HG02840 (cell line): ENCODE measurements around the gene U2SURP.
"Not testable (repeated sequence)": the region's sequence is repeated elsewhere in the genome, so short reads cannot be mapped to it uniquely, and the experiment has no call there.

Experiments
- ATAC-seq: cut with Tn5 transposase; IDR thresholded peaks from one replicate; pipeline ENCODE4 v1.9.1; 2021; ENCODE audit warnings: mild to moderate bottlenecking, moderate library complexity, moderate number of reproducible peaks; ENCODE audit not compliant: unreplicated experiment, low FRiP score

U2SURP gene

DNA sequence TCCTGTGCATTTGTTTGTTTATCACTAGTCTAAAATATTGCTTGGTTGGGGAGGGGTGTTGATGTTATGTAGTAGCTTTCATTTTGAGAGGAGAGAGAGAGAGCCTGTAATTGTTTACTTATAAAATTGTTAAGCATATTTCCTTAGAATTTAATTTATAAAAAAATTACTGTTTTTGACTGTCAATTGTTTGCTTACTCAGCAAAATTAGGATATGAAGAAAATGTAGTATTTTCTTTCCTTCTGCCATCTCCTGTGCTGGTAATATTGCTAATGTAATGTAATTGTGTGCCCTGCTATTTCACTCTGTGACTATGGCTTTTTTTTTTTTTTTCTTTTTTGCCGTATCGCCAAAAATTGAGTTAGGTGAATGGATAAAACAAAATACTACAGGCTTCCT lies 3.5 kb downstream of the U2SURP start:
- ATAC-seq: no peak

DNA sequence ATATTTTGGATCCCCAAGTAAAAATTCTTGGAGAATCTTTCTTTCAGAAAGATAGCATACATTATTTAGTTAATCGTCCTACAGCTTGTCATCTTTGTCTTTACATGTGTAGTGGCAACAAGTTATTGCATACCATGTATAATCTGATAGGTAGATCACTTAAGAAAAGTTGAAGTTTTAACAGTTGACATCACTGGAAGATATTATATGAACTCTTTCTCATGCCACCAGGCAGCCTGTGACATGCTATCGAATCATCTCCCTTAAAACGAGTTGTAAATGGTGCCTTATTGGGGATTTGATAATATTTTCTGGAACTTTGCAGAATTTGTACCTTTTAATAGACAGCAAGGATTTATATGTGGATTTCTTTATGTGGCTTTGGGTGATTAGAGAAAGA lies 8.7 kb downstream of the U2SURP start:
- no peak for ATAC-seq

DNA sequence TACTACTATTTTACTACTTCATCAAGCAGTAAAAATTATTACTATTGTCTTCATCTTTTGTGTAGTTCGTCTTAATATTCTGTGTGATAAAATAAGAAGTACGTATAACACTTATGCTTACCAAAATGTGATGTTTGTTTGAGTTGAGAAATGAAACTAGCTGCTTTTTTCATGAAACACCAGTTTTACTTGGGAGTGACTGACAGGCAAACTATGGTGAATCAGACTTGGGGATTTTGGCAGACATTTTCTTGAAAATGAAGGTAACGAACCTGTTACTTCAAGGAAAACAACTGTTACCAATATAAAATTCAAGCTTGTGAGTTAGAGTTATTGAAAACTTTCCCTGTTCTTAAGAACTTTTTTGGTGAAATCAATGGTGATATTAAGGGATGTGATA lies 10.3 kb downstream of the U2SURP start:
- ATAC-seq: no peak

DNA sequence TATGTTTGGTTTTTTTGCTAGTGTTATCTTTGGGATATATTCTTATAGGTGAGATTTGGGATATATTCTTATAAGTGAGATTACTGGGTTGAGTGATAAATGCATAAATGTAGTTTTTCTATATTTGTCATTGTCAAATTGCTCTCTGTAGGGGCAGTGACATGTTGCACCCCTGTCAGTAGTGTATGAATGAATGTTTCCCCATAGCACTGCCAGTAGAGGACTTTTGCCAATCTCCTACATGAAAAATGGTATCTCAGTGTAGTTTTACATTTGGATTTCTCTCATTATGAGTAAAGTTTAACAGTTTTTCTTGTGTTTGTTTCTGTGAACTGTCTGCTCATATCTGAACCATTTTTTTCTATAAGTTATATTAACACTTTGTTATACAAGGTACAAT lies 13.6 kb downstream of the U2SURP start:
- ATAC-seq: no peak

DNA sequence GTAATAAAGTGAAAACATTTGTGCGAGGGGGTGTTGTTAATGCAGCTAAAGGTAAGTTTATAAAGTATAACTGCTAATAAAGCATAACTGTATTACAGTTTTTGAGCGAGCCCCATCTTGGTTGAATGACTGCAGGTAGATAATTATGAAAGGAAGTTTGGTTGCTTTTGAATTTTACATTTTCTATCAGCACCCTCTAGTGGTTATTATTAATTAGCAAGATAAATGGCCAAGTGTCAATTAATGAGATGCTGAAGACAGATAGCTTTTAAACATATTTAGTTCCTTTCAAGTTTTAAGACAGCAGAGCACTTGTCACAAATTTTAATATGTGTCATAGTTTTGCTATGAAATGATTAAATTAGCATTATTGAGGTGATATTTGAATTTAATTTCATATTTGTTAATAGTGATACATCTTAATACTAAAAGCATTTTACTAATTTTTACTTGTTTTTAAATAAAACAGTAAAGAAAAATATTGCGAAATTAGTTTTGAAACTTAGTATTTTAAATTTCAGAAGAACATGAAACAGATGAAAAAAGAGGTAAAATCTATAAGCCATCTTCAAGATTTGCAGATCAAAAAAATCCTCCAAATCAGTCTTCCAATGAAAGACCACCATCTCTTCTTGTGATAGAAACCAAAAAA lies 15.1 kb downstream of the U2SURP start:
- ATAC-seq: no peak

DNA sequence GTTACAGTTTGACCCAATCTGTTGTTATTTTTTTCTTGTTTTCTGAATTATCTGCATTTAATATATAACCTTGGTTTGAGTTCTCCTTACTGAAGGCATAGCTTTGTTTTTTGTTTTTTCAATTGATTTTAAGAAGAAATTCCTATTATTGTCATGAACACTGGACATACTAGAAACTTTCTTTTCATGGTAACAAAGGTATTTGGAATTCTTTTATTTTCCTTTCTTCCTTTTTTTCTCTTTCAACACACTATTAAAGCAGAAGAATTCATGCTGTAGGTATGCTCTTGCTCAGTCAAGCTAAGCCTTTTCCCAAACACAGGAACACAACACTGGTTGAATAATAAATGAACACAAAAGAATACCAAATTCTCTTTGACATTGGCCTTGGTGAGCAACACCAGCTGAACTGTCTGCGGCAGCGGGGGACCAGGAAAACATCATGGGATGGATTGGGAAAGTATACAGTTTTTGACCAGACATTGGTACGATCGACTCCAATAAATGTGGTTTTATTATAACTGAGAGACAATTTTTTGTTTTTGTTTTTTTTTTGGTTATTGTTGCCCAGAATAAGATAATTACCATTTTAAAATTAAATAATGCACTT lies 23.1 kb downstream of the U2SURP start:
- no peak for ATAC-seq

DNA sequence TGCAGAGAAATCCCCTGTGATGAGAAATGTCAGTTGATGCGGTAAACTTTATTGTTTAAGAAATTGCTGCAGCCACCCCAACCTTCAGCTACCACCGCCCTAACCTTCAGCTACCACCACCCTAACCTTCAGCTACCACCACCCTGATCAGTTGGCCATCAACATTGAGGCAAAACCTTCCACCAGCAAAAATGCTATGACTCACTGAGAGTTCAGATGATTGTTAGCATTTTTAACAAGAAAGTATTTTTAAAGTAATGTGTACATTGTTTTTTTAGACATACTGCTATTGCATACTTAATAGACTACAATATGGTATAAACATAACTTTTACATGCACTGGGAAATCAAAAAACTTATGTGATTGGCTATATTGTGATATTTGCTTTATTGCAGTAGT lies 30.0 kb downstream of the U2SURP start:
- ATAC-seq: no peak

DNA sequence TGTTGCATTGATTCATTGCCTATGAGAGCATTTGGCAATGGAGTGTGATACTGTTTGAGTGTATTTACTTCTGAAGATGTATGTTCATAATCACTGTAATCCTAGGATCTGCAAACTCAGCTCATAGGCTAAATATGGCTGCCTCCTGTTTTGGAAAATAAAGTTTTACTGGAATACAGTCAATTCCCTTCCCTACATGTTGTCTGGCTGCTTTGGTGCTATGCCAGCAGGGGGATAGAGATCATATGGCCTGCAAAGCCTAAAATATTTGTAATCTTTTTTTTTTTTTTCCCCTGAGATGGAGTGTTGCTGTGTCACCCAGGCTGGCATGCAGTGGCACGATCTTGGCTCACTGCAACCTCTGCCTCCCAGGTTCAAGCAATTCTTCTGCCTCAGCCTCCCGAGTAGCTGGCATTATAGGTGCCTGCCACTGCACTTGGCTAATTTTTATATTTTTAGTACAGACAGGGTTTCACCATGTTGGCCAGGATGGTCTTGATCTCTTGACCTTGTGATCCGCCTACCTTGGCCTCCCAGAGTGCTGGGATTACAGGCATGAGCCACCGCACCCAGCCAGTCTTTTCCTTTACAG lies 30.5 kb downstream of the U2SURP start:
- not testable (repeated sequence) for ATAC-seq

DNA sequence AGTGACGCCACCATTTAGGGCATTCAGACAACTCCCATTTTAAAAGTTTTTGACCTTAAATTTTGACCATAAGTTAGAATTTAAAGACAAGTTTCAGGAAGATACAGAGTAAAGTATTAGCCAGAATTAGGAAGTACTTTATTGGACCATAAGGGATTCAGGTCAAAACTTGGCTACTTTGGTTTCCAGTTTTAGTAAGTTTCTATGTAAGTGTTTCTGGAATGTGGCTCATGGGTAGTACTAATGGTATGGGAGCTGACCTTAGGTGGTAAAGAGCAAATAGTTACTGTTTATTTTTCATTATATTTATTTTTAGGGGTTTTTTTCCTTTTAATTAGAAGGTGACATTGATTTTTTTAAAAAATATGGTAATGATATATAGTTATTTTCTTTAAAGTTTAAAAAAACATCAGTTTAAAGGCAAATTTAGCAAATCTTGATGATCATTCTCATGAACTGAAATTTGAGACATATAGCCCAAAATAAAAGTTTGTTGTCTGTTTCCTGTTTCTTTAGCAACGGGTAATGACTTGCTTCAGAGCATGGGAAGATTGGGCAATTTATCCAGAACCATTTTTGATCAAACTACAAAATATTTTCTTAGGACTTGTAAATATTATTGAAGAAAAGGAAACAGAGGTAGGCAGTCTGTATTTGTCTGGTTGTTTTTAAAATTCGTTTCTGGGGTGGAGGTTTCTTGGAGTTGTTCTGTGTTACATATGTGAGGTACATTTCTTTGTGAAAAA lies 34.3 kb downstream of the U2SURP start:
- ATAC-seq: no peak

DNA sequence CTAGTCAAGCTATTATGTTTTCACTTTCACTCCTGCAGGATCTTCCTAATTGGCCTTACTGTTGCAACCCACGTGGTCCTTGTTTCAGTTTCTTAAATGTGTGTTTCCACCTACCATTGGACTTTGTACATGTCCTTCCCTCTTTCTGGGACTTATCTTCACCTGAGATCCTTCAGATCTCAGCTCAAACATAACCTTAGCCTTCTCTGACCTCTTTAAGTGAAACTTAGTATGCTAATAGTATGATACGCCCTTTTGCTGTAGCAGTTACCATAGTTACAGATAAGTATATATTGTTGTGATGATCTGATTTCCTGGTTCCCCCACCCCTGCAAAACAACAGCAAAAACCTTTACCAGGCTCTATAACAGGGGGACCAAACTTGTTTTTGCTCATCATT lies 35.2 kb downstream of the U2SURP start:
- ATAC-seq: no peak

DNA sequence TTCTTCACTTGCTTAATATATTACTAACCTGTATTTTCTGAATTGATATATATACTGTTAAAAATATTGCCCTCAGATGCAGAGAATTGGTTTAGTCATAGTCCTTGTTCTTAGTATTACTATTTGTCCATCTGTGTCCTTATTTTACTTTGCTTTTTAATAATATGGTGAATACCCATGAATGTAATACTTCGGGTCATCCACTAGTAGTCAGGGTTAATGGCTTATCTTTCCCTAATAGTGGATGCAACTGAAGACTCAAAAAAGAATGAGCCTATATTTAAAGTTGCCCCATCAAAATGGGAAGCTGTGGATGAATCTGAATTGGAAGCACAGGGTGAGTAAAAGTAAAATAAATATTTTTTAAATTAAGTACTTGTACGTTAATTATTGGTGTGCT lies 36.5 kb downstream of the U2SURP start:
- no peak for ATAC-seq

DNA sequence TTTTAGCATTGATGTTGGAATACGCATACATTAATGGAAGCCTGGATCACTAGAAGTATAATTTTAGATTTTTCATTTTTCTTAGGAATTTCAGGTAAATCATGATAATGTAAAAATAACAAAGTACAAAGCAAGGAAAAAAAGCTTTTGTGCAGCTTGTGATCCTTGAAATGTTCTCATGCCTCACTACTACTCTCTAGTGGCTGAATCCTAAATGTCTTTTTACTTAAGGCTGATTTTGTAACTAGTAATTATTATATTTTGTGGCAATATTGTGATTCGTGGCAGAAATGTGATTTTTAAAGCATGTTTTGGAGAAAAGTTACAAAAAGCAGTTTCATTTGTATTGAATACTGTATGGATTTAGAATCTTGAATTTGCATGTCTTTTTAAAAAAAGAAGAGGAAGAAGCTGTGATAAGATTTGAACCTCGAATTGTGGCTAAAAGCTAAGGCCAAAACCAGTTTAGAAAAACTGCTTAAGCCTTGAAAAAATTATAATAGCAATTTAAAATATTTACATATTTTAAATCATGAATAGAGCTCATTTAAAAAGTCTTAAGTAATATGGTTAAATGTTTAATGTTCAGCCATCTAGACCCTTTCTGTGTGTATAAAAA lies 39.0 kb downstream of the U2SURP start:
- no peak for ATAC-seq

DNA sequence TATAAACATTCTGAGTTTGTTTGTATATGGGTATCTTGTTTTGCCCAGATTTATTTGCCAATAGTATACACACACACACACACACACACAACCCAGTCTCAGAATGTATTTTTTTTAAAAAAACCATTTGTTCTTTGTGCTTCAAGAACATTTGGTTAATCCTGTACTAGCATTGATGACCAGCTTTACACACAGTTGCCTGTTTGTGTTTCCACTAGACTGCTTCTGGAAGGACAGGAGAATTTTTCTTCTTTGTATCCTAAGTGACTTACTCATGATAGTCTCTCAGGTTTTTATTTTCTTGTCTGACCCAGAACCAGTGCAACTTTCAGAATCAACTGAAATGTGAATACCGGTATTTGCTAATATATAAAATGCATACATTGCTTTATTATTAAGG lies 40.5 kb downstream of the U2SURP start:
- ATAC-seq: no peak

DNA sequence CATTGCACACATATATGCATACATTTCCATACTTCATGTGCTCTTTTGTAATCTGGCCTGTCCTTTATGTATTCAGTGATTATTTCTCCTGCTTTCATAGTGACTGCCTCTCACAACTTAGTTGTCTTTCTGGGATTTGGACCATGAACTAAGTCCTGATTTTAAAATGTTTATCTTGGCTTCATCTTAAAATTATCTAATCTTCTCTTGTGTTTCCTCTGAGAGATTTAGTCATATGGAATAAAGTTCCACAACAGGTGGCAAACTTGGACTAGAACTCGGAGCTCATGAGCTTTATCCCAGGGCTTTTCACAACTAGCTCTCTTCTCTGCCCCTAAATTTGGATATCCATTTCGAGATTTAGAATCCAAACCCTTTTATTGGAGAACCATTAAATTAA lies 44.3 kb downstream of the U2SURP start:
- ATAC-seq: no peak

DNA sequence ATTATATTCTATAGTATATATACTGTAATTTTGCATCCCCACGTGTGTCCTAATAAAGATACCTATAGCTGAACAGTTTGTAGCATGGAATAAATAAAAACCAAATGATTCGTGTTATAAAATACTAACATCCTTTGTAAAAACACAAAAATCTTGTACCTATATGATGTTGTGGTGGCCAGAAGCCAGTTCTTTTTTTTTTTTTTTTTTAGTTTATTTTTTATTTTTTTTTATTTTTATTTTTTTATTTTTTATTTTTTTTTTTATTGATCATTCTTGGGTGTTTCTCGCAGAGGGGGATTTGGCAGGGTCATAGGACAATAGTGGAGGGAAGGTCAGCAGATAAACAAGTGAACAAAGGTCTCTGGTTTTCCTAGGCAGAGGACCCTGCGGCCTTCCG lies 44.7 kb downstream of the U2SURP start:
- ATAC-seq: not testable (repeated sequence)

DNA sequence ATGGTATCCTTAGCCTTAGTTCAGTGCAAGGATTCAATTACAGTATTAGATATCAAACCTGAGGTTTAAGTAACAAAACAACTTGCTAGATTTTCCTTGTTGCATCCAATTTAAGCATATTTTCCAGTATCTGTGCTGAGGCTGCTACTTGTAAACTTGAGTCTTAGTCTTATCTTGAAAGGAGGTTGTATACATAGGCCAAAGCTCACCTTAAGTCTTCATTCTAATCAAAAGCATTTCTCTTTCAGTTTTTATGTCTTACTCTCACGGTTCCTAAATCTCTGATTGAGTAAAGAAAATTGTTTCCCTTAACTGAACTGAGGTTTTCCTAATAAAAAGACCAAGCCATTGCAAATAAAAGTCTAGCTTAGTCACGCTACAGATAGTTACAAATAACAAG lies 52.6 kb downstream of the U2SURP start:
- no peak for ATAC-seq

DNA sequence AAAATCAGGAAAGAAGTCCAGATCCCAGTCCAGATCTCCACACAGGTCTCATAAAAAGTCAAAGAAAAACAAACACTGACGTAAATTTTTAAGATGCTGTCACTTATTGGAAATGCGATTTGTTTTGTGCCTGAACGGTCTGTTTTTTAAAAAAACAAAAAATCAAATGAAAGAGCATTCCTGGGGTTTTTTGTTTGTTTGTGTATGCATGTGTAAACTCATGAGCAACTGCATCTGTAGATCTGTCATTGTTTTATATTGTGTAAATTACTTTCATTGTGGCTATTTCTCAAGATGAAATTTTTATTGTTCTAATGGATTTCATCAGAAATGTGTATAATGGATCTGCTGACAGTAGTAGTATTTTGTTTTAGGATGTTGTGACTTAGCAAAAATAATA lies 55.0 kb downstream of the U2SURP start:
- ATAC-seq: no peak

DNA sequence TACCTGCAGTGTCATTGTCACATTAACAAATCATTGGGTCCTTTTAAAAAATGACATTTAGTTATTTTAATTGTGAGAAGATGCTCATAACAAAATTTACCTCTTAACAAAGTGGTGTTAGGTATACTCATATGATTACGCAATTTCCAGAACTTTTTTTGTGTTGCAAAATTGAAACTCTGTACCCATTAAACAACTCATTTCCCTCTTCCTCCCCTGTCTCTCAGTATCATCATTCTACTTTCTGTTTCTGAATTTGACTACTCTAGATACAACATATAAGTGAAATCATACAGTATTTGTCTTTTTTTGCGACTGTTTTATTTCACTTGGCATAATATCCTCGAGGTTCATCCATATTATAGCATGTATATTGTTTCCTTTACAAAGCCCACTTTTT lies 59.5 kb downstream of the U2SURP start:
- peak; percentile 96 for ATAC-seq

DNA sequence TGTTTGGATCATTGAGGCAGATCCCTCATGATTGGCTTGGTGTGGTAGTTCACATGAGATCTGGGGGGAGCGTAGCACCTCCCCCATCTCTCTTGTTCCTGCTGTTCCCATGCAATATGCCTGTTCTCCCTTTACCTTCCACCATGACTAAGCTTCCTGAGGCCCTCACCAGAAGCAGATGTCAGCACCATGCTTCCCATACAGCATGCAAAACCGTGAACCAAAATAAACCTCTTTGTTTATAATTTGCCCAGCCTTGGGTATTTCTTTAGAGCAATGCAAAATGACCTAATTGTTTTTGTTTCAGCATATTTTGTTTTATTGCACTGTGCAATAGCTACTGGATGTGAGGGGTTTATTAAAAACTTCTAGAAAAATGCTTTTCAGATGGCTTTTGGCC lies 61.6 kb downstream of the U2SURP start:
- no peak for ATAC-seq

DNA sequence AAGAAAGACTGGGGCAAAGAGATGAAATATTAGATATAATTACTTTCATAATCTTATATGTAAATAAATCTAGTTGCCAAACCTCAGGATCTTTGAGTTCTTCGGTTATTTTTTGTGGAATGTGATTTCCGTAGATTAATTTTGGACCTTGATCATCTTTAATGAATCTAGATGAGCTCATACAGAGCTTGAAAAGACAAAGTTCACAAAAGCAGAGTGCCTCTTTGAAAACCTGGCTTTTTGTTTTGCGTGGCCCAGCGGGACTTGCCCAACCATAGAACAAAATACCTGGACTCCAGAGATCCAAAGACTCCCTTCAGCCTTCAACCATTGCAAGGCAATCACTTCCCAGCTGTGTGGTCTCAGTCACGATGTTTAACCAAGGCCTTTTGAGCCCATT lies 63.4 kb downstream of the U2SURP start:
- no peak for ATAC-seq

DNA sequence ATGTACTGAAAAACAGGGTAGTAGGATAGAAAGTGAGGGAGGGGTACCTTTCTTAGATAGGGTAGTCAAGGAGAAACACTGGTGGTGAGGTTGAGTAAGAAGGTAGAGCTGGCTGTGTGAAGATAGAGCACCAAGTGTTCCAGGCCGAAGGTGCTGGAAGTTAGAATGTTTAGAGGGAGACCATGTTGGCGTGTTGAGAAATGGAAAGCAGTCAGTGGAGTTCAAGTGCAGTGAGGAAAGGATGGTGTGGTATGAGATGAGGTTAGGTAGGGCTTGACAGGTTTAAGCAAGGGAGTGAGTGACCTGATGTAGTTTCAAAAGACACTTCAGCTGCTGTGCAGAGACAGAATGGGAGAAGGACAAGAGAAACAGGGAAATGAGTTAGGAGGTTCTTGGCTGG lies 64.0 kb downstream of the U2SURP start:
- no peak for ATAC-seq
